Cardiac muscle cell (in vitro differentiated cells and primary cell): ENCODE measurements around the gene EFNA3. TPM values are rescaled to one million over a fixed set of nuclear protein-coding genes. Genes with fewer than 3 reads are reported as not detected.
A peak's percentile ranks its signal among the peaks of the same experiment; 100 is the strongest.

Experiments used
- DNase-seq, 2 donors: peaks; one replicate each; pipeline versions ENCODE4 v3.0.0 to v3.0.0-alpha.2; 2010 to 2017; ENCODE audit warnings: low read depth in 1 of 2, low spot score in 1 of 2
- H3K27ac ChIP-seq: fragments of 200-600 bp; sonication (generic); 2 replicates; pipeline ENCODE4 v1.5.1; 2016
- H3K27me3 ChIP-seq: fragments of 200-600 bp; sonication (generic); 2 replicates; pipeline ENCODE4 v1.6.0; 2016; ENCODE audit warnings: control low read depth
- H3K36me3 ChIP-seq: fragments of 200-600 bp; sonication (generic); 2 replicates; pipeline ENCODE4 v1.5.1; 2016; ENCODE audit warnings: control low read depth
- H3K4me1 ChIP-seq: fragments of 200-600 bp; sonication (generic); 2 replicates; pipeline ENCODE4 v1.8.1; 2017; ENCODE audit warnings: low read depth, mild to moderate bottlenecking, mixed run types
- H3K4me3 ChIP-seq: fragments of 200-600 bp; sonication (generic); 2 replicates; pipeline ENCODE4 v1.5.1; 2016; ENCODE audit warnings: mild to moderate bottlenecking
- H3K9me3 ChIP-seq: fragments of 200-600 bp; sonication (generic); 2 replicates; pipeline ENCODE4 v1.5.1; 2017; ENCODE audit warnings: low read depth, mild to moderate bottlenecking, control low read depth
- CTCF ChIP-seq: IDR thresholded peaks from 2 replicates; pipeline ENCODE4 v1.5.1; 2012; ENCODE audit warnings: low read depth, mild to moderate bottlenecking, low read length
- polyA plus RNA-seq: library from polyadenylated mRNA; unstranded; fragments of >200 nt; fragmentation: Nextera tagmentation; extraction: Ambion mirVana; gene quantifications from 2 replicates; pipeline ENCODE4 v1.2.1, GENCODE V29; 2016
- total RNA-seq: library from RNA; depleted of rRNA; stranded (reverse); fragments of >200 nt; gene quantifications from 2 replicates; pipeline ENCODE4 v1.2.3, GENCODE V29; 2016

Gene EFNA3
- total and polyA plus RNA-seq, 2 experiments from 2014 or later = 26.3 to 43.0 TPM

DNA sequence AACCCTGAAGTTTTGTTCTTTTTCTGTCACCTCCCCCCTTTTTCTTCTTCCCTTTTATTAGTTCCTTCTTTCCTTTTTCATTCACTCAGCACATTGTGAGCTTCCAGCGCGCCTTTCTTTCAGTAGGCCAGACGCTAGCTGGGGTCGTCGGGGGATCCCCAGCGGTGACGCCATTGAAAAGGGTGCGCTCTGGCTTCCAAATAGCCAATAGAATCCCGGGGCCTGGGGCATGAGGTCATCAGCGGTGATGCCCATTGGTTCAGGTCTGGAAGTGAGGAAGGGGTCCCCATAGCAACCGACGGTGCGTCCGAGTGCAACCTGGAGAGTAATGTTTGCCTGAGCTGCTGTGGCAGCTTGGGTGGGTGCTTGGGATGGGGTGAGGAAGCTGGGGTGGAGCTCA is 6.9 kb upstream of the EFNA3 start:
- H3K36me3 ChIP-seq = no peaks in the 10 kb centered on the region
- H3K27ac ChIP-seq = no peak overlapping the region
- H3K9me3 ChIP-seq = no peaks in the 10 kb centered on the region
- H3K4me3 ChIP-seq = peak overlapping the region; percentile 21
- DNase-seq = peak in 1 of 2 donors; percentile 63
- peaks cover 3% of the 10 kb centered on the region for H3K27me3 ChIP-seq
- H3K4me1 ChIP-seq = peaks cover 13% of the 10 kb centered on the region
- TF ChIP-seq CTCF = no peak

DNA sequence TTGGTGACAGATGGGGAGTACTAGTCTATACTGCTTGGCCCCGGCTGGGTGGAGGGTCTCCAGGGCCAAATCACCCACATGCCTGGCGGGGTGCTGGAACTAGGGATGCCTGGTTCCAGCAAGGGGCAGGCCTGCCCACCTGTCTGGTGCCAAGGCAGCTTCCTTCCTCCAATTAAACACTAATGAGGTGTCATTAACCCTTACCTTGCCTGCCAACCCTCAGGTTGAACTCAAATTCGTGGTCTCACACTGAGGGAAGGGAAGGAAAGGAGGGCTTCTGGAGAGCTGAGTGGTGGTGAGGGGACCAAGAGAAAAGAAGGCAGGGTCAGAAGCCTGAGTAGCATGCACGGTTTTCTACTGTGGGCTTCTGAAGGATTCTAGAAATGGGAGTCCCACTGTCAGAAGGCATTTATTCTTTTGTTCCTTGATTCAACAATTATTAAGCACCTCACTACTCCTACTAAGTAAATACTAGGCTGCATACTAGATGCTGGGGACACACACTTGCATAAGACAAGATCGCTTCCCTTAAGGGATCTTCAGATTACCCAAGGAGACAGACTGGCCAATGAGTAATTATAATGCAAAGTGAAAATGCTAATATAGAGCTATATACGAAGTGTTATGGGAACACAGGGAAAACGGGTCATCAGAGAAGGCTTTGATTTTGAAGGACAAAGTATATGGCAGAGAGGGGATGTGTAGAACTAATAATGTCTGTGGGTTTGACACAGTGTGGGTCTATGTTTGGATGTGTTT is 5.9 kb upstream of the EFNA3 start:
- no peak for DNase-seq
- Histone ChIP-seq H3K36me3 (no peaks in the 10 kb centered on the region), H3K27me3 (peaks cover 3% of the 10 kb centered on the region), H3K4me3 (no peak overlapping the region), H3K27ac (no peak overlapping the region), H3K4me1 (peaks cover 17% of the 10 kb centered on the region), H3K9me3 (no peaks in the 10 kb centered on the region)
- no peak for TF ChIP-seq CTCF

DNA sequence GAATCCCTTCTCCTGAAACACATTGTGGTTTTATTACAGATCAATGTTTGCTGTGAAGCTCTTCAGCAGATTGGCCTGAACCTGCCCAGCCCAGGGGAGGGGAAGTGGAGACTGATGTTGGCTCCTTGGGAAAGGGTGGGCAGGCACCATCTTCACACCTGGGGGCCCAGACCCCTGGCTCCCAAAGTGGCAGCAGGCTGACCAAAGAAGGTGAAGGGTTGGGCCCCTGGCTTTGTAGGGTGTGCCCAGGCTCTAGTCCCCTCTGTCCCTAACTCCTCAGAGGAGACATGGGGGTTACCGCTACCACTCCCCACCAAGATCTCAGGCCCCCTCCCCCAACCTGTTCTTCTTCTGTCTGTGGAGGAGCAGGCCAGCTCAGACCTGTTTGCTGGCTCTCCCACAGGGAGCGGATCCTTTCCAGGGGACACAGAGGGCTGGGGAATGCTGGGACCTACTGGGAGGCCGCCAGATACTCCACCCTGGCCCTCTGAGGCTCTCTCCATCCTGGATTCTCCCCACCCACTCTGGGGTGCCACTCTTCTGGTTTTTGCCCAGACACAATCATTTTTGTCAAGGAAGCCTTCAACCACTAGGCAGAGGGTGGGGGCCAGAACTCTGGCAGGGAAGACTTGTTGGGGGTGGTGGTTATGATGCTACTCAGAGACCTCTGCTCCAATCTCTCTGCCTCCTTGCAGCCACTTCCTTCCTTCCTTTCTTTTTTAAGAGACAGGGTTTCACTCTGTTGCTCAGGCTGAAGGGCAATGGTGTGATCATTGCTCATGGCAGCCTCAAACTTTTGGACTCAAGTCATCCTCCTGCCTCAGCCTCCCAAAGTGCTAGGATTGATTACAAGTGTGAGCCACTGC is 5.0 kb upstream of the EFNA3 start:
- no peak overlapping the region for H3K4me3 ChIP-seq
- peaks cover 3% of the 10 kb centered on the region for H3K27me3 ChIP-seq
- H3K4me1 ChIP-seq = peaks cover 23% of the 10 kb centered on the region
- no peak for DNase-seq
- H3K36me3 ChIP-seq = no peaks in the 10 kb centered on the region
- H3K9me3 ChIP-seq = no peaks in the 10 kb centered on the region
- no peak overlapping the region for H3K27ac ChIP-seq
- TF ChIP-seq CTCF = no peak

GRCh38 chr1:155075535-155075934 is 3.1 kb upstream of the EFNA3 start:
- H3K27ac ChIP-seq = no peak overlapping the region
- peaks cover 3% of the 10 kb centered on the region for H3K27me3 ChIP-seq

GRCh38 chr1:155076371-155076770 is 2.3 kb upstream of the EFNA3 start:
- DNase-seq = no peak
- Histone ChIP-seq H3K27ac (peak overlapping the region; percentile 13), H3K4me3 (no peak overlapping the region), H3K9me3 (no peaks in the 10 kb centered on the region), H3K27me3 (peaks cover 6% of the 10 kb centered on the region), H3K4me1 (peaks cover 13% of the 10 kb centered on the region), H3K36me3 (no peaks in the 10 kb centered on the region)
- TF ChIP-seq CTCF = no peak

More at GRCh38 chr1:155075535-155075934, 3.1 kb upstream of the EFNA3 start:
- no peak for DNase-seq
- Histone ChIP-seq H3K36me3 (no peaks in the 10 kb centered on the region), H3K4me3 (no peak overlapping the region), H3K9me3 (no peaks in the 10 kb centered on the region), H3K4me1 (peaks cover 17% of the 10 kb centered on the region)
- TF ChIP-seq CTCF = no peak
